Caco-2 (cell line): ENCODE results near the gene CNTNAP1. TPM values are rescaled to one million over a fixed set of nuclear protein-coding genes. Genes with fewer than 3 reads are reported as not detected.
"Not testable (repeated sequence)": the region's sequence is repeated elsewhere in the genome, so short reads cannot be mapped to it uniquely, and the experiment has no call there.

Source experiments
- BruUV-seq: library from RNA; stranded (reverse); fragments of 400-500 nt; replicated peaks from 2 replicates; lab custom pipeline; 2021; lab: Mats Ljungman, UMichigan
- CTCF ChIA-PET: fragments of 300-600 bp; sonication (Branson Sonifier 250); formaldehyde crosslinking; loops from one replicate; lab custom pipeline; 2022; ENCODE audit warnings: antibody characterized with exemption; lab: Charles Lee
- POLR2A ChIA-PET: fragments of 300-600 bp; sonication (Branson Sonifier 250); formaldehyde crosslinking; loops from one replicate; lab custom pipeline; 2022; ENCODE audit warnings: antibody characterized with exemption; lab: Charles Lee
- DNase-seq, 2 experiments: peaks; one replicate each; pipeline versions ENCODE4 v3.0.0 to v3.0.0-alpha.2; 2020 to 2022
- H3K27me3 ChIP-seq: replicated peaks from 2 replicates; pipeline ENCODE4 v1.6.0; 2011; ENCODE audit warnings: low read length; ENCODE audit not compliant: control insufficient read depth, insufficient read depth
- H3K36me3 ChIP-seq: 2 replicates; pipeline ENCODE4 v1.5.1; 2011; ENCODE audit warnings: low read length; ENCODE audit not compliant: control insufficient read depth, insufficient read depth
- H3K4me1 ChIP-seq: fragments of 250-450 bp; sonication (Bioruptor Pico); 2 replicates; pipeline ENCODE4 v1.5.1; 2020; ENCODE audit warnings: mild to moderate bottlenecking
- H3K4me3 ChIP-seq: 2 replicates; pipeline ENCODE4 v1.5.1; 2011; ENCODE audit warnings: low read depth, mild to moderate bottlenecking, control low read depth, low read length
- H3K9me3 ChIP-seq: fragments of 250-450 bp; sonication (Bioruptor Pico); 2 replicates; pipeline ENCODE4 v1.5.1; 2020; ENCODE audit warnings: mild to moderate bottlenecking, moderate library complexity
- H3K27ac Mint-ChIP-seq: one replicate; pipeline ENCODE4 v1.8.0; 2022; ENCODE audit warnings: mixed read lengths; ENCODE audit not compliant: unreplicated experiment
- H3K27me3 Mint-ChIP-seq: one replicate; pipeline ENCODE4 v1.8.0; 2022; ENCODE audit warnings: mixed read lengths; ENCODE audit not compliant: insufficient read depth, unreplicated experiment
- H3K36me3 Mint-ChIP-seq: one replicate; pipeline ENCODE4 v1.8.0; 2022; ENCODE audit warnings: mild to moderate bottlenecking, mixed read lengths; ENCODE audit not compliant: insufficient read depth, unreplicated experiment
- H3K4me1 Mint-ChIP-seq: one replicate; pipeline ENCODE4 v1.8.0; 2022; ENCODE audit warnings: low read depth, mixed read lengths; ENCODE audit not compliant: unreplicated experiment
- H3K4me3 Mint-ChIP-seq: one replicate; pipeline ENCODE4 v1.8.0; 2022; ENCODE audit warnings: mild to moderate bottlenecking, moderate library complexity, mixed read lengths; ENCODE audit not compliant: unreplicated experiment
- H3K9me3 Mint-ChIP-seq: one replicate; pipeline ENCODE4 v1.8.0; 2022; ENCODE audit warnings: mixed read lengths; ENCODE audit not compliant: unreplicated experiment
- CTCF ChIP-seq, 2 experiments: fragments of 200-600 bp in 1 of 2; IDR thresholded peaks; 1 replicate in 1 of 2; 2 replicates in 1 of 2; pipeline versions ENCODE4 v1.5.1 to v1.8.0; 2011 to 2022; ENCODE audit warnings: antibody characterized with exemption in 1 of 2, control low read depth in 1 of 2, inconsistent platforms in 1 of 2, low read depth in 1 of 2, low read length in 1 of 2, mild to moderate bottlenecking in 1 of 2, moderate library complexity in 1 of 2; ENCODE audit not compliant: insufficient read depth in 1 of 2, severe bottlenecking in 1 of 2, unreplicated experiment in 1 of 2
- intact Hi-C: fragments of 100-400 bp; cut with micrococcal nuclease; formaldehyde crosslinking; loops from one replicate; pipeline ENCODE4 v1.10.0; 2022; ENCODE audit not compliant: unreplicated experiment
- total RNA-seq: library from RNA; stranded (reverse); gene quantifications from 2 replicates; pipeline ENCODE4 v1.2.3, GENCODE V29; 2022

The CNTNAP1 gene
- total RNA-seq, 1 experiment from 2014 or later, result 7.2 TPM

DNA sequence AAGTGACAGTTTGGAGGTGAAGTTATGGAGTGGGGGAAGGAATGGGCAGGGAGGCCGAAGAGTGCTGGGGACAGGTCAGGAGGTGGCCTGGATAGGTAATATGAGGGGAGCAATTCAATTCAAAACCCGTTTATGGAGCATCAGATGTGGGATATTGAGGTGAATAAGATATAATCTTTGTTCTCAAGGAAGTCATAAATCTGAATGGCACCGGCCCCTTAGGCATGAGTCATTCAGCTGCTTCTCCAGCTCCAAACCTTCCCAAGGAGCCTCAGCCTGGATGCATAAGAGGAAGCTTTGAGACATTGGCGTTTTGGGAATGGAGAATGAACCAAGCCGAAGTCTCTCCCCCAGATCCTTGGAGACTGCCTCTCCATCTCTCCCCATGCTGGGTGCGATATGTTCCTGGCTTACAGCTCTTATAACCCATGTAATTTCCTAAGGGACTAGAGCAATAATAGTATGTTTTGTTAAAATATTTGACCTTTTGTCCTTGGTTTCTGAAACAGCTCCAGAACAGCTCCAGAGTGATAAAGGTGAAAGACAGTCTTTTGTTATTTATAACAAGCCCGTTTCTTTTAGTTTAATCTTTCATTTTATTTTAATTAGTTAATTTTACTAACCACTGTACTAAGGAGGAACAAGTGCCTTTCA is 21.5 kb upstream of the CNTNAP1 start:
- CTCF ChIA-PET, result interaction anchor here (0.8 kb wide), 1 partner anchor 143 kb away, joined by 3 read pairs; no protein-coding TSS in a partner anchor

GRCh38 chr17:42665581-42666001 is 16.7 kb upstream of the CNTNAP1 start:
- BruUV-seq, result no TSS peak
- Histone ChIP-seq H3K4me1 (peaks cover 4% of the 10 kb centered on the region), H3K27me3 (no peaks in the 10 kb centered on the region), H3K9me3 (no peaks in the 10 kb centered on the region), H3K4me3 (no peak overlapping the region), H3K36me3 (no peaks in the 10 kb centered on the region)
- H3K4me3 Mint-ChIP-seq, result no peak overlapping the region
- H3K27me3 Mint-ChIP-seq, result no peaks in the 10 kb centered on the region
- ChIA-PET POLR2A (no interaction called here), CTCF (no interaction called here)
- H3K9me3 Mint-ChIP-seq, result no peaks in the 10 kb centered on the region
- no peak for TF ChIP-seq CTCF (IDR thresholded peaks at IDR 0.05; ENCODE audit: insufficient read depth in 1 of 2, low read depth in 1 of 2, low read length in 1 of 2, severe bottlenecking in 1 of 2, unreplicated experiment in 1 of 2)
- peaks cover 2% of the 10 kb centered on the region for H3K4me1 Mint-ChIP-seq
- intact Hi-C loops, result no loop called here
- H3K27ac Mint-ChIP-seq, result no peak overlapping the region
- H3K36me3 Mint-ChIP-seq, result peaks cover 54% of the 10 kb centered on the region
- DNase-seq, result no peak

More for the DNA sequence above, 21.5 kb upstream of the CNTNAP1 start:
- POLR2A ChIA-PET, result no interaction called here
- BruUV-seq, result TSS peak; percentile 42
- H3K27me3 ChIP-seq, result no peaks in the 10 kb centered on the region
- H3K4me3 ChIP-seq, result no peak overlapping the region
- Mint-ChIP-seq H3K4me3 (no peak overlapping the region), H3K27ac (no peak overlapping the region), H3K36me3 (peaks cover 33% of the 10 kb centered on the region), H3K27me3 (no peaks in the 10 kb centered on the region), H3K4me1 (peaks cover 12% of the 10 kb centered on the region), H3K9me3 (no peaks in the 10 kb centered on the region)
- intact Hi-C loops, result no loop called here
- no peak for TF ChIP-seq CTCF (IDR thresholded peaks at IDR 0.05; ENCODE audit: insufficient read depth in 1 of 2, low read depth in 1 of 2, low read length in 1 of 2, severe bottlenecking in 1 of 2, unreplicated experiment in 1 of 2)
- no peaks in the 10 kb centered on the region for H3K9me3 ChIP-seq
- peaks cover 10% of the 10 kb centered on the region for H3K4me1 ChIP-seq
- no peak for DNase-seq
- no peaks in the 10 kb centered on the region for H3K36me3 ChIP-seq

GRCh38 chr17:42666126-42666525 is 16.2 kb upstream of the CNTNAP1 start:
- H3K4me3 Mint-ChIP-seq, H3K4me3 ChIP-seq, H3K27me3 Mint-ChIP-seq, intact Hi-C loops, H3K9me3 Mint-ChIP-seq, H3K27ac Mint-ChIP-seq, BruUV-seq, H3K4me1 Mint-ChIP-seq, POLR2A ChIA-PET, H3K4me1 ChIP-seq, H3K9me3 ChIP-seq, DNase-seq, H3K36me3 ChIP-seq, H3K27me3 ChIP-seq: not testable (repeated sequence)
- peaks cover 59% of the 10 kb centered on the region for H3K36me3 Mint-ChIP-seq
- CTCF ChIA-PET, result interaction anchor here (0.9 kb wide), 1 partner anchor 56 kb away, joined by 3 read pairs; the partner anchor contains the start of gene TUBG1
